ENCODE data around the gene CHN1.

CHN1 gene

GRCh38 chr2:174964404-174964803 lies 40.8 kb downstream of the CHN1 start:
- 2 to 18% methylated on average over 1 to 2 of the region's 2 CpGs for WGBS, 2 experiments
- Histone ChIP-seq H3K9me3 (ENCODE audit: control insufficient read depth, low read length) (no peaks in the 10 kb centered on the region), H3K27me3 (ENCODE audit: control insufficient read depth, insufficient read depth, low read length, poor library complexity, severe bottlenecking) (no peaks in the 10 kb centered on the region), H3K36me3 (ENCODE audit: control insufficient read depth, insufficient read depth, low read length) (no peaks in the 10 kb centered on the region), H3K4me3 (ENCODE audit: insufficient read depth, low read depth, low read length) (no peak overlapping the region), H3K4me1 (ENCODE audit: control insufficient read depth, insufficient read depth, low read length) (peaks cover 30% of the 10 kb centered on the region), H3K27ac (ENCODE audit: insufficient read depth, low read depth, low read length, poor library complexity, severe bottlenecking) (peak overlapping the region; percentile 83)

DNA sequence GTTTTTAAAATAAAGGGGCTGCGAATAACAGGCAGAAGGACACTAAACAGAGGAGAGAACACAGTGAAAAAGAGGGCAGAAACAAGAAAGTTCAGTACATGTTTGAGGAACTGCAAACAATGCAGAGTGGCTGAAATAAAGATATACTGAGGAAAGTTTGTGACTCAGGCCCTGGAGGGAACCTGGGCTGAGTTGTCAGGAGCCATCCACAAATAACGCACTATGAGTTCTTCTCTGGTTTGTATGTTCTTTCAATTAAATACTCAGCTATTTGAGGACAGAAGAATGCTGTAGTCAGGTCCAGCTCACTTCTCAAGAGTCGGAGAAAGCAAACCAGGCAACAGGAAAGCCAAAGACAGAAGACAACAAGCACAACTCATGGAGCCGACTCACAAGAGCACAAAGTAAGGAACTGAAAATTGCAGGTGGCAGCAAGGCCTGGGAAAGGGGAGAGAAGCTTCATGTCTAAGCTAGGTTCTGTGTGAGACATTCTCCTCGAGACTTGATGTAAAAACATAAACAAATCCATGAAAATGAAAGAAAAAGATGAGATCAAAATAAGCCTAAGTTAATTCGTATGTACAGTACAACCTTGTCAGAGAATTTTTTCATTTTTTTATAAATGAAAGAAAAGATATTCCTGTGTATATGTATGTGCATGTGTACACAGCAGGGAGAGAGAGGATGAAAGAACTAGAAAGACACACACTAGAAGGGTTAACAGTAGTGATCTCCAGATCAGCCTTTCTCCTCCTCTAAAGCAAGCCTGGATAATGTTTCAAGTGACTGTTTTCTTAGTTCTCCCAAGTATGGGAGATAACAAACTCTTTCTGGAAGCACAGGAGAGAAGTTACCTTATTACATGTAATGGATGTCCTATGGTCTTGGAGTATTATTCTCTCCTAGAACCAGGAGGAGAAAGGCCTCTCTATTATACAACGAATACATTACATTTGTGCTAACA lies 41.5 kb downstream of the CHN1 start:
- 89 to 92% methylated on average over 5 to 6 of the region's 7 CpGs for WGBS, 2 experiments
- H3K4me3 ChIP-seq (ENCODE audit: insufficient read depth, low read depth, low read length), result no peak overlapping the region
- no peaks in the 10 kb centered on the region for H3K27me3 ChIP-seq (ENCODE audit: control insufficient read depth, insufficient read depth, low read length, poor library complexity, severe bottlenecking)
- H3K4me1 ChIP-seq (ENCODE audit: control insufficient read depth, insufficient read depth, low read length), result peaks cover 30% of the 10 kb centered on the region
- H3K9me3 ChIP-seq (ENCODE audit: control insufficient read depth, low read length), result no peaks in the 10 kb centered on the region
- no peaks in the 10 kb centered on the region for H3K36me3 ChIP-seq (ENCODE audit: control insufficient read depth, insufficient read depth, low read length)
- peak overlapping the region; percentile 83 for H3K27ac ChIP-seq (ENCODE audit: insufficient read depth, low read depth, low read length, poor library complexity, severe bottlenecking)

- no peaks in the 10 kb centered on the region for H3K27me3 ChIP-seq (ENCODE audit: control insufficient read depth, insufficient read depth, low read length, poor library complexity, severe bottlenecking)
- 90 to 93% methylated on average over 2 of the region's 2 CpGs for WGBS, 2 experiments
- peaks cover 17% of the 10 kb centered on the region for H3K4me1 ChIP-seq (ENCODE audit: control insufficient read depth, insufficient read depth, low read length)
- H3K36me3 ChIP-seq (ENCODE audit: control insufficient read depth, insufficient read depth, low read length), result no peaks in the 10 kb centered on the region
- H3K4me3 ChIP-seq (ENCODE audit: insufficient read depth, low read depth, low read length), result no peak overlapping the region
- H3K9me3 ChIP-seq (ENCODE audit: control insufficient read depth, low read length), result no peaks in the 10 kb centered on the region
- no peak overlapping the region for H3K27ac ChIP-seq (ENCODE audit: insufficient read depth, low read depth, low read length, poor library complexity, severe bottlenecking)
These were observed 45.4 kb downstream of the CHN1 start for GRCh38 chr2:174959787-174960186.

DNA sequence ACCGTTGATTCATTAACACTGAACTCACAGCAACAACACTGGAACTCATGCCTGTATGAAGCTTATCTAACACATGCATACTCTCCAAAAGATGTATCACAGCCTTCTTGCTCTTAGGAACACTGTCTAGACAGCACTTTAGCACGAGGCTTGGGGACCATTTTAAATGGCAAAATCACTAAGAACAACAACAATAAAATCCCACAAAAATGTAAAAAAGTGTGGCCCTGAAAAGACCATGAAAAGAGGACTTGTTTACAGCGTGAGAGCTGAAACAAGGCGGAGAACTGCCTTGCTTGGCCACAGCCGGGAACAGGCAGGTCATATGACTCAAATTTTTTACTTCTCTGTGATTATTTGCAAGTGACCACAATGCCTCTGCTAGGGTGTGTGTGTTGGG lies 48.1 kb downstream of the CHN1 start:
- no peak overlapping the region for H3K27ac ChIP-seq (ENCODE audit: insufficient read depth, low read depth, low read length, poor library complexity, severe bottlenecking)
- H3K9me3 ChIP-seq (ENCODE audit: control insufficient read depth, low read length), result no peaks in the 10 kb centered on the region
- no peaks in the 10 kb centered on the region for H3K4me1 ChIP-seq (ENCODE audit: control insufficient read depth, insufficient read depth, low read length)
- no peaks in the 10 kb centered on the region for H3K36me3 ChIP-seq (ENCODE audit: control insufficient read depth, insufficient read depth, low read length)
- no peaks in the 10 kb centered on the region for H3K27me3 ChIP-seq (ENCODE audit: control insufficient read depth, insufficient read depth, low read length, poor library complexity, severe bottlenecking)
- H3K4me3 ChIP-seq (ENCODE audit: insufficient read depth, low read depth, low read length), result no peak overlapping the region
- WGBS, 2 experiments, result 89 to 93% methylated on average over 5 of the region's 5 CpGs

- H3K27ac ChIP-seq (ENCODE audit: insufficient read depth, low read depth, low read length, poor library complexity, severe bottlenecking), result peak overlapping the region; percentile 26
- H3K9me3 ChIP-seq (ENCODE audit: control insufficient read depth, low read length), result no peaks in the 10 kb centered on the region
- 90 to 94% methylated on average over 6 of the region's 6 CpGs for WGBS, 2 experiments
- H3K4me3 ChIP-seq (ENCODE audit: insufficient read depth, low read depth, low read length), result no peak overlapping the region
- no peaks in the 10 kb centered on the region for H3K36me3 ChIP-seq (ENCODE audit: control insufficient read depth, insufficient read depth, low read length)
- H3K4me1 ChIP-seq (ENCODE audit: control insufficient read depth, insufficient read depth, low read length), result no peaks in the 10 kb centered on the region
- no peaks in the 10 kb centered on the region for H3K27me3 ChIP-seq (ENCODE audit: control insufficient read depth, insufficient read depth, low read length, poor library complexity, severe bottlenecking)
These were observed 52.6 kb downstream of the CHN1 start for GRCh38 chr2:174952607-174953006.

- no peaks in the 10 kb centered on the region for H3K36me3 ChIP-seq (ENCODE audit: control insufficient read depth, insufficient read depth, low read length)
- H3K4me3 ChIP-seq (ENCODE audit: insufficient read depth, low read depth, low read length), result no peak overlapping the region
- no peak overlapping the region for H3K27ac ChIP-seq (ENCODE audit: insufficient read depth, low read depth, low read length, poor library complexity, severe bottlenecking)
- H3K27me3 ChIP-seq (ENCODE audit: control insufficient read depth, insufficient read depth, low read length, poor library complexity, severe bottlenecking), result no peaks in the 10 kb centered on the region
- no peaks in the 10 kb centered on the region for H3K4me1 ChIP-seq (ENCODE audit: control insufficient read depth, insufficient read depth, low read length)
- whole genome bisulfite sequencing, 2 experiments, result 75 to 84% methylated on average over 1 of the region's 1 CpG
- H3K9me3 ChIP-seq (ENCODE audit: control insufficient read depth, low read length), result no peaks in the 10 kb centered on the region
These were observed 53.4 kb downstream of the CHN1 start for GRCh38 chr2:174951745-174952144.

DNA sequence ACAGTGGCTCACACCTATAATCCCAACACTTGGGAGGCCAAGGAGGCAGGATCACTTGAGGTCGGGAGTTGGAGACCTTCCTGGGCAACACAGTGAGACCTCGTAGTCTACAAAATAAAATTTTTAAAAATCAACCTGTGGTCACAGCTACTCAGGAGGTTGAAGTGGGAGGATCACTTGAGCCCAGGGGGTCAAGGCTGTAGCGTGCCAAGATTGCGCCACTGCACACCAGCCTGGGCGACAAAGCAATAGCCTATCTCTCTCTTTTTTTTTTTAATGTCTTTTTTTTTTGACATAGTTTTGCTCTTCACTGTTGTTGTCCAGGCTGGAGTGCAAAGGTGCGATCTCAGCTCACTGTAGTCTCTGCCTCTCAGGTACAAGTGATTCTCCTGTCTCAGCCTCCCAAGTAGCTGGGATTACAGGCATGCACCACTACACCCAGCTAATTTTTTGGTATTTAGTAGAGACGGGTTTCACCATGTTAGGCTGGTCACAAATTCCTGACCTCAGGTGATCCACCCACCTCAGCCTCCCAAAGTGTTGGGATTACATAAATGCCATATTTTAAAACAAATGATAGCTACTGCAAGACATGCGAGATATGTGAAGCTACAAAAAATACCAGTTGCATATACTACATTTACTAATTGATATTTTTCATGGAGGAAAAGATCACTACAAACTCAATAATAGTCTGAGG lies 55.0 kb downstream of the CHN1 start:
- H3K9me3 ChIP-seq (ENCODE audit: control insufficient read depth, low read length), result no peaks in the 10 kb centered on the region
- no peak overlapping the region for H3K4me3 ChIP-seq (ENCODE audit: insufficient read depth, low read depth, low read length)
- H3K4me1 ChIP-seq (ENCODE audit: control insufficient read depth, insufficient read depth, low read length), result no peaks in the 10 kb centered on the region
- no peaks in the 10 kb centered on the region for H3K36me3 ChIP-seq (ENCODE audit: control insufficient read depth, insufficient read depth, low read length)
- 94 to 96% methylated on average over 7 to 8 of the region's 8 CpGs for WGBS, 2 experiments
- H3K27me3 ChIP-seq (ENCODE audit: control insufficient read depth, insufficient read depth, low read length, poor library complexity, severe bottlenecking), result no peaks in the 10 kb centered on the region
- H3K27ac ChIP-seq (ENCODE audit: insufficient read depth, low read depth, low read length, poor library complexity, severe bottlenecking), result no peak overlapping the region

GRCh38 chr2:174945601-174946260 lies 59.5 kb downstream of the CHN1 start:
- no peaks in the 10 kb centered on the region for H3K4me1 ChIP-seq (ENCODE audit: control insufficient read depth, insufficient read depth, low read length)
- no peak overlapping the region for H3K4me3 ChIP-seq (ENCODE audit: insufficient read depth, low read depth, low read length)
- H3K27me3 ChIP-seq (ENCODE audit: control insufficient read depth, insufficient read depth, low read length, poor library complexity, severe bottlenecking), result no peaks in the 10 kb centered on the region
- H3K27ac ChIP-seq (ENCODE audit: insufficient read depth, low read depth, low read length, poor library complexity, severe bottlenecking), result no peak overlapping the region
- H3K36me3 ChIP-seq (ENCODE audit: control insufficient read depth, insufficient read depth, low read length), result no peaks in the 10 kb centered on the region
- no peaks in the 10 kb centered on the region for H3K9me3 ChIP-seq (ENCODE audit: control insufficient read depth, low read length)
- 94 to 100% methylated on average over 1 to 2 of the region's 3 CpGs for WGBS, 2 experiments

DNA sequence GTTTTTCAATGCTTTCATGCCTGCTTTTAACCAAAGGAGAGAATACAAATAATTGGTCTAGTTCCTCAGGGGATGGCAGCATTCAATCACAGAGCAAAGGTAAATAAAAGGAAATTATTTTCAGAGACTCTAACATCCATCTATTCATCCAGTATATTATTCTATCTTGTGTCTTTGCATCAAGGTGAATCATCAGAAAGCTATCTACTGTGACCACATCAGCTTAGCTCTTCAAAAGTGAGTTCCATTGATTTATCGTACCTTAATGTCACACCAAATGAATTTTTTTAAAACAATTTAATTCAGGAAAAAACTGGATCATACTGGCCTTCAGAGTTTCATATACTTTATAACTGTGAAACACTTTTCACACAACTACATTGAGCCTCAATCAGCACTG lies 66.1 kb downstream of the CHN1 start:
- WGBS, 2 experiments, result 93 to 100% methylated on average over 1 of the region's 1 CpG
- Histone ChIP-seq H3K27me3 (ENCODE audit: control insufficient read depth, insufficient read depth, low read length, poor library complexity, severe bottlenecking) (no peaks in the 10 kb centered on the region), H3K27ac (ENCODE audit: insufficient read depth, low read depth, low read length, poor library complexity, severe bottlenecking) (no peak overlapping the region), H3K36me3 (ENCODE audit: control insufficient read depth, insufficient read depth, low read length) (peaks cover 8% of the 10 kb centered on the region), H3K4me1 (ENCODE audit: control insufficient read depth, insufficient read depth, low read length) (no peaks in the 10 kb centered on the region), H3K9me3 (ENCODE audit: control insufficient read depth, low read length) (peaks cover 6% of the 10 kb centered on the region), H3K4me3 (ENCODE audit: insufficient read depth, low read depth, low read length) (no peak overlapping the region)

DNA sequence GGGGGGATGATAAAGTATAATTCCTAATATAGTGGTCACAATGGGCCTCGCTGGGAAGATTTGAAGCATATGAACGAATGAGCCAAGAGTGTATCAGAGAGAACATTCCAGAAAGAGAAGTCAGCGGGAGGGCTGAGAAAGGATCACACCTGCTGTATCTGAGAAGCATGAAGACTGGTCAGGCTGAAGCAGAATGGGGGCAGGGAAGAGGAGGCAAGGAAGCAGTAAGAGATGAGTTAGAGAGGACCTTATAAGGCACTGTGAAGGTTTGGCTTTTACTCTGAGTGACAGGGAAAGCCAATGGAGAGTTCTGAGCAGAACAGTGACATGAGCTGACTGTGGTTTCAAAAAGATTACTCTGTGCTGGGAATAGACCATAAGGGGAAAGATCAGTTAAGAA lies 73.5 kb downstream of the CHN1 start:
- Histone ChIP-seq H3K4me1 (ENCODE audit: control insufficient read depth, insufficient read depth, low read length) (no peaks in the 10 kb centered on the region), H3K4me3 (ENCODE audit: insufficient read depth, low read depth, low read length) (no peak overlapping the region), H3K9me3 (ENCODE audit: control insufficient read depth, low read length) (peaks cover 6% of the 10 kb centered on the region), H3K27me3 (ENCODE audit: control insufficient read depth, insufficient read depth, low read length, poor library complexity, severe bottlenecking) (no peaks in the 10 kb centered on the region), H3K27ac (ENCODE audit: insufficient read depth, low read depth, low read length, poor library complexity, severe bottlenecking) (no peak overlapping the region), H3K36me3 (ENCODE audit: control insufficient read depth, insufficient read depth, low read length) (peaks cover 10% of the 10 kb centered on the region)
- 92 to 95% methylated on average over 3 of the region's 3 CpGs for WGBS, 2 experiments

Measured in ectodermal cell (in vitro differentiated cells).